H1 (cell line): Measurements from ENCODE around the gene TLE1. TPM values are rescaled to one million over a fixed set of nuclear protein-coding genes. Genes with fewer than 3 reads are reported as not detected.

Experiments
- CTCF ChIA-PET: fragments of 300-600 bp; sonication (Branson Sonifier 250); formaldehyde crosslinking; loops from one replicate; lab custom pipeline; 2021; ENCODE audit not compliant: partially characterized antibody; lab: Charles Lee
- POLR2A ChIA-PET: fragments of 300-600 bp; sonication (Branson Sonifier 250); formaldehyde crosslinking; loops from one replicate; lab custom pipeline; 2021; ENCODE audit warnings: inconsistent platforms; ENCODE audit not compliant: partially characterized antibody; lab: Charles Lee
- DNase-seq, 2 experiments: peaks; one replicate each; pipeline versions ENCODE4 v3.0.0 to v3.0.0-alpha.2; 2010 to 2022; ENCODE audit warnings: low spot score in 2 of 2, low read depth in 1 of 2, mixed read lengths in 1 of 2
- FAIRE-seq: peaks from 2 replicates; lab custom pipeline; 2011; peaks lifted over from hg19 to GRCh38; lab: Jason Lieb, UNC
- H2AFZ ChIP-seq: 2 replicates; pipeline ENCODE4 v1.8.1; 2012; ENCODE audit warnings: low read length, inconsistent platforms
- H2AK5ac ChIP-seq: 2 replicates; pipeline ENCODE4 v1.6.1; 2013; ENCODE audit warnings: low read depth, low read length
- H2BK120ac ChIP-seq: replicated peaks from 2 replicates; pipeline ENCODE3; 2013; ENCODE audit warnings: low read depth, low read length, inconsistent platforms
- H2BK12ac ChIP-seq: 2 replicates; pipeline ENCODE4 v1.6.1; 2013; ENCODE audit warnings: low read depth, low read length
- H2BK15ac ChIP-seq: 2 replicates; pipeline ENCODE4 v1.6.1; 2013; ENCODE audit warnings: low read length
- H2BK20ac ChIP-seq: 2 replicates; pipeline ENCODE4 v1.6.1; 2013; ENCODE audit warnings: low read length
- H2BK5ac ChIP-seq: 2 replicates; pipeline ENCODE4 v1.6.1; 2013; ENCODE audit warnings: low read depth, low read length
- H3K14ac ChIP-seq: 2 replicates; pipeline ENCODE4 v1.6.1; 2013; ENCODE audit warnings: inconsistent platforms; ENCODE audit not compliant: insufficient read length
- H3K18ac ChIP-seq: 2 replicates; pipeline ENCODE4 v1.6.1; 2013; ENCODE audit warnings: low read length; ENCODE audit errors: extremely low read depth
- H3K23ac ChIP-seq: 2 replicates; pipeline ENCODE4 v1.6.1; 2013; ENCODE audit warnings: inconsistent platforms; ENCODE audit not compliant: insufficient read length
- H3K23me2 ChIP-seq: 2 replicates; pipeline ENCODE4 v1.6.1; 2013; ENCODE audit warnings: low read depth, low read length
- H3K27ac ChIP-seq: 2 replicates; pipeline ENCODE4 v1.6.1; 2011; ENCODE audit warnings: low read depth, low read length, inconsistent platforms
- H3K27me3 ChIP-seq, 4 experiments: replicated peaks in 1 of 4; 1 replicate in 1 of 4; 2 replicates in 3 of 4; pipeline versions ENCODE4 v1.6.1 to v1.8.1; 2011 to 2013; ENCODE audit warnings: low read length in 3 of 4, mild to moderate bottlenecking in 3 of 4, inconsistent platforms in 2 of 4, mixed read lengths in 2 of 4, moderate library complexity in 1 of 4; ENCODE audit not compliant: control insufficient read depth in 3 of 4, insufficient read depth in 3 of 4; ENCODE audit errors: extremely low read depth in 1 of 4
- H3K36me3 ChIP-seq, 4 experiments: 2 replicates each; pipeline versions ENCODE4 v1.6.1 to v1.8.1; 2011 to 2013; ENCODE audit warnings: mild to moderate bottlenecking in 4 of 4, low read length in 3 of 4, moderate library complexity in 2 of 4, control low read depth in 1 of 4, inconsistent platforms in 1 of 4; ENCODE audit not compliant: insufficient read depth in 4 of 4, control insufficient read depth in 2 of 4
- H3K4ac ChIP-seq: replicated peaks from 2 replicates; pipeline ENCODE3; 2013; ENCODE audit warnings: low read length, low read depth, mixed read lengths, inconsistent platforms; ENCODE audit not compliant: insufficient read length
- H3K4me1 ChIP-seq, 4 experiments: replicated peaks in 1 of 4; 1 replicate in 1 of 4; 2 replicates in 3 of 4; pipeline versions ENCODE4 v1.6.1 to v1.8.1; 2011 to 2013; ENCODE audit warnings: low read length in 3 of 4, inconsistent platforms in 2 of 4, mixed read lengths in 1 of 4; ENCODE audit not compliant: insufficient read depth in 4 of 4, control insufficient read depth in 3 of 4
- H3K4me2 ChIP-seq, 2 experiments: 2 replicates each; pipeline versions ENCODE4 v1.6.1 to v1.8.1; 2011 to 2013; ENCODE audit warnings: low read depth in 2 of 2, low read length in 2 of 2, control low read depth in 1 of 2, inconsistent platforms in 1 of 2, mild to moderate bottlenecking in 1 of 2; ENCODE audit not compliant: insufficient read depth in 1 of 2
- H3K4me3 ChIP-seq, 4 experiments: fragments of 200-600, 300-600 bp in 1 of 4; sonication (generic), shearing (Covaris generic), sonication (Bioruptor Twin) in 1 of 4; 2 replicates each; pipeline versions ENCODE4 v1.5.1 to v1.8.1; 2011 to 2016; ENCODE audit warnings: low read length in 4 of 4, low read depth in 3 of 4, control low read depth in 2 of 4, inconsistent platforms in 2 of 4, mild to moderate bottlenecking in 2 of 4, mixed read lengths in 1 of 4, moderate library complexity in 1 of 4; ENCODE audit not compliant: insufficient read depth in 2 of 4; ENCODE audit errors: extremely low read depth in 1 of 4
- H3K56ac ChIP-seq: replicated peaks from 2 replicates; pipeline ENCODE3; 2013; ENCODE audit warnings: low read depth, mild to moderate bottlenecking, mixed read lengths, low read length, inconsistent platforms; ENCODE audit not compliant: insufficient read length
- H3K79me1 ChIP-seq: 2 replicates; pipeline ENCODE4 v1.6.1; 2013; ENCODE audit warnings: low read depth, low read length, control low read depth
- H3K79me2 ChIP-seq, 2 experiments: 2 replicates each; pipeline versions ENCODE4 v1.6.1 to v1.8.1; 2012 to 2013; ENCODE audit warnings: low read length in 2 of 2, mild to moderate bottlenecking in 2 of 2, inconsistent platforms in 1 of 2; ENCODE audit not compliant: insufficient read depth in 2 of 2, control insufficient read depth in 1 of 2
- H3K9ac ChIP-seq, 4 experiments: replicated peaks in 1 of 4; 1 replicate in 1 of 4; 2 replicates in 3 of 4; pipeline versions ENCODE4 v1.6.1 to v1.8.1; 2011 to 2013; ENCODE audit warnings: low read depth in 3 of 4, low read length in 3 of 4, control low read depth in 2 of 4, mild to moderate bottlenecking in 2 of 4, moderate library complexity in 2 of 4, inconsistent platforms in 1 of 4; ENCODE audit errors: extremely low read depth in 1 of 4
- H3K9me3 ChIP-seq, 2 experiments: 2 replicates each; pipeline versions ENCODE4 v1.6.1 to v1.8.1; 2012 to 2013; ENCODE audit warnings: mild to moderate bottlenecking in 2 of 2, moderate library complexity in 2 of 2, control low read depth in 1 of 2, inconsistent platforms in 1 of 2, low read depth in 1 of 2, low read length in 1 of 2, mixed read lengths in 1 of 2; ENCODE audit not compliant: insufficient read depth in 2 of 2
- H4K20me1 ChIP-seq, 2 experiments: replicated peaks in 1 of 2; 2 replicates each; pipeline versions ENCODE3 to v1.8.1; 2011 to 2013; ENCODE audit warnings: inconsistent platforms in 2 of 2, low read length in 2 of 2, mild to moderate bottlenecking in 1 of 2; ENCODE audit not compliant: insufficient read depth in 2 of 2, control insufficient read depth in 1 of 2
- H4K5ac ChIP-seq: 2 replicates; pipeline ENCODE4 v1.6.1; 2013; ENCODE audit warnings: low read length, low read depth, mixed read lengths, inconsistent platforms; ENCODE audit not compliant: insufficient read length
- H4K8ac ChIP-seq: 2 replicates; pipeline ENCODE4 v1.8.0; 2013; ENCODE audit warnings: mild to moderate bottlenecking, moderate library complexity, low read length, inconsistent platforms; ENCODE audit not compliant: insufficient read depth; ENCODE audit errors: extremely low read depth
- H4K91ac ChIP-seq: replicated peaks from 2 replicates; pipeline ENCODE3; 2013; ENCODE audit warnings: low read length, mixed read lengths, inconsistent platforms; ENCODE audit not compliant: insufficient read length
- KDM1A ChIP-seq: fragments of 200-600, 300-600 bp; sonication (generic); IDR thresholded peaks from 2 replicates; pipeline ENCODE4 v1.7.1; 2016; ENCODE audit warnings: mild to moderate bottlenecking, low read length, borderline replicate concordance
- RFX5 ChIP-seq: IDR thresholded peaks from 2 replicates; pipeline ENCODE4 v1.6.1; 2011; ENCODE audit warnings: low read depth, low read length, improper control_type of control experiment, borderline replicate concordance
- SP2 ChIP-seq: IDR thresholded peaks from 2 replicates; pipeline ENCODE4 v1.6.1; 2012; ENCODE audit warnings: mild to moderate bottlenecking, low read length, inconsistent platforms
- SRF ChIP-seq: IDR thresholded peaks from 2 replicates; pipeline ENCODE4 v1.6.1; 2011; ENCODE audit warnings: mild to moderate bottlenecking, low read depth, low read length, moderate library complexity
- WGBS, 2 experiments: shearing (Covaris generic) in 1 of 2; methylation state at CpG; one replicate each; pipeline versions ENCODE4 v1.1.6 to v1.1.7; 2013 to 2015; ENCODE audit warnings: low lambda C conversion rate in 2 of 2, mixed read lengths in 2 of 2, inconsistent platforms in 1 of 2, low coverage in 1 of 2, missing lambda C conversion rate in 1 of 2; ENCODE audit not compliant: insufficient replicate concordance in 2 of 2, insufficient coverage in 1 of 2, insufficient read length in 1 of 2; ENCODE audit errors: extremely low coverage in 1 of 2, missing lambda C conversion rate in 1 of 2; 5-methylcytosine and 5-hydroxymethylcytosine counted together
- polyA plus RNA-seq, 7 experiments: library from polyadenylated mRNA; depleted of rRNA in 3 of 7; stranded (reverse) in 5 of 7; unstranded in 2 of 7; fragments of >200 nt in 5 of 7; fragments of 200-250 nt in 2 of 7; gene quantifications; 1 replicate in 5 of 7; 2 replicates in 1 of 7; 4 replicates in 1 of 7; pipeline versions ENCODE4 v1.2.1 to v1.2.3, GENCODE V29; 2011 to 2013; ENCODE audit warnings: missing spikeins in 2 of 7, mixed read lengths in 2 of 7
- total RNA-seq: library from RNA; stranded (reverse); fragmentation: NEBNext Ultra II Directional; extraction: Animal tissue kit (Norgen Biotek cat#: 25700); gene quantifications from 2 replicates; pipeline ENCODE4 v1.2.1, GENCODE V29; 2021

Gene TLE1
- total and polyA plus RNA-seq, 2 of the 8 experiments (the other 6 are each of a cell fraction or from before 2014, with no cell fraction given), result 81.8 to 91.6 TPM

- H3K4ac ChIP-seq, result no peak overlapping the region
- CTCF ChIA-PET, result interaction anchor here (0.6 kb wide), 1 partner anchor 143 kb away, joined by 3 read pairs; no protein-coding TSS in a partner anchor
- POLR2A ChIA-PET, result interaction anchor here (0.6 to 10.8 kb wide), 4 partner anchors 8 to 524 kb away, joined by 3 to 97 read pairs (median 5); no protein-coding TSS in a partner anchor
- H3K4me1 ChIP-seq, result peaks cover 2 to 16% (median 12%) of the 10 kb centered on the region in 4 experiments; a peak in 6 of 7 replicates
- H3K9me3 ChIP-seq, result no peaks in the 10 kb centered on the region
- peaks cover 64 to 100% of the 10 kb centered on the region in 2 experiments for H3K79me2 ChIP-seq
- H2AK5ac ChIP-seq, result no peak overlapping the region
- H3K18ac ChIP-seq, result no peak overlapping the region
- WGBS, 2 experiments, result 90% methylated on average over 3 of the region's 4 CpGs; no CpG with 5 or more reads in 1 of the 2 experiments
- H2BK15ac ChIP-seq, result no peak overlapping the region
- no peak overlapping the region for H3K27ac ChIP-seq
- FAIRE-seq (no peak), DNase-seq (no peak)
- TF ChIP-seq SP2, result no peak
- TF ChIP-seq RFX5, result no peak
- no peak for TF ChIP-seq SRF
- no peak for TF ChIP-seq KDM1A
- no peak overlapping the region for H2BK120ac ChIP-seq
- H3K4me2 ChIP-seq, result no peak overlapping the region; a peak in 1 of 4 replicates
- peaks cover 3% of the 10 kb centered on the region; the same call in 1 of the 2 replicates for H3K23me2 ChIP-seq
- no peak overlapping the region for H4K5ac ChIP-seq
- no peak overlapping the region for H3K14ac ChIP-seq
- no peaks in the 10 kb centered on the region for H3K27me3 ChIP-seq
- no peak overlapping the region for H2BK20ac ChIP-seq
- H2BK12ac ChIP-seq, result no peak overlapping the region
- peaks cover 45 to 51% of the 10 kb centered on the region in 2 experiments for H4K20me1 ChIP-seq
- H4K8ac ChIP-seq, result no peak overlapping the region
- no peak overlapping the region for H3K4me3 ChIP-seq
- no peak overlapping the region for H2BK5ac ChIP-seq
- H3K9ac ChIP-seq, result no peak overlapping the region
- H3K79me1 ChIP-seq, result no peaks in the 10 kb centered on the region
- H2AFZ ChIP-seq, result no peak overlapping the region
- H3K23ac ChIP-seq, result no peak overlapping the region
- H3K56ac ChIP-seq, result no peak overlapping the region
- H4K91ac ChIP-seq, result no peak overlapping the region
- H3K36me3 ChIP-seq, result peaks cover 2 to 59% (median 25%) of the 10 kb centered on the region in 4 experiments
Measured at GRCh38 chr9:81682177-81682576, 7.2 kb downstream of the TLE1 start.
